Stromal cell of bone marrow (primary cell): ENCODE results near the gene MIA2.
A peak's percentile ranks its signal among the peaks of the same experiment; 100 is the strongest.

Source experiments
- DNase-seq: peaks from one replicate; pipeline ENCODE4 v3.0.0-alpha.2; 2012; ENCODE audit warnings: low read depth

MIA2 gene

DNA sequence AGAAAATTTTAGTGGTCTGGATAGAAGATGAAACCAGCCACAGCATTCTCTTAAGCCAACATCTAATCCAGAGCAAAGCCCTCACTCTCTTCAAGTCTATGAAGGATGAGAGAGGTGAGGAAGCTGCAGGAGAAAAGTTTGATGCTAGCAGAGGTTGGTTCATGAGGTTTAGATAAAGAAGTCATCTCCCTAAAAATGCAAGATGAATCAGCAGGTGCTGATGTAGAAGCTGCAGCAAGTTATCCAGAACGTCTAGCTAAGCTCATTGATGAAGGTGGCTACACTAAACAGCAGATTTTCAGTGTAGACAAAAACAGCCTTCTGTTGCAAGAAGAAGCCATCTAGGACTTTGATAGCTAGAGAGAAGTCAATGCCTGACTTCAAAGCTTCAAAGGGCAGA is 150.0 kb downstream of the MIA2 start:
- DNase-seq: no peak

DNA sequence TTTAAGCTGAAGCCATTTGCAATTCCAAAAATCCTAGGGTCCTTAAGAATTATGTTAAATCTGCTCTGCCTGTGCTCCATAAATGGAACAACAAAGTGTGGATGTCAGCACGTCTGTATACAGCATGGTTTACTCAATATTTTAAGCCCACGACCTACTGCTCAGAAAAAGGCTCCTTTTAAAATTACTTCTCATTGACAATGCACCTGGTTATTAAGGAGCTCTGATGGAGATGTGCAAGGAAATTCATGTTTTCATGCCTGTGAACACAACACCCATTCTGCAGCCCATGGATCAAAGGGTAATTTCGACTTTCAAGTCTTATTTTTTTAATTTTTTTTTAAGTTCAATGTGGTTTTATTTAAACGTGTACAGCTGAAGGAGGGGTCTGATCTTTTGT is 150.5 kb downstream of the MIA2 start:
- no peak for DNase-seq

DNA sequence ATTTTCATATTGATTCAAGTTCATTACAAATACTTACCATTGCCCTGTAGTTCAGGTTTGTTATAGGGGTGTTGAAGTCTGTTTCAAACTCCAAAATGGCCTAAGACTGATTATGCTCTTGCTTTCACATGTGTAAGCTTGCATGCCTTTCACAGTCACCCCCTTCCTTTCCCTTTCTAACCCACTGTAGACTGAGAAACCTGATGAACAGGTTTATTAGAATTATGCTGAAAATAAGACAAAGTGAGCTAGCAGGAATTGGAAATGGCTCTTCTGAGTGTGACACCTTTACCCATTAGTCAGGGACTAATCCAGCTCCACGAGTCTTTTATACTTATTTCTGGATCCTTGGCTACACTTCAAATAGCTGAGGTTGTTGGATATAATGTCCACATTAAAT is 159.6 kb downstream of the MIA2 start:
- DNase-seq: no peak

DNA sequence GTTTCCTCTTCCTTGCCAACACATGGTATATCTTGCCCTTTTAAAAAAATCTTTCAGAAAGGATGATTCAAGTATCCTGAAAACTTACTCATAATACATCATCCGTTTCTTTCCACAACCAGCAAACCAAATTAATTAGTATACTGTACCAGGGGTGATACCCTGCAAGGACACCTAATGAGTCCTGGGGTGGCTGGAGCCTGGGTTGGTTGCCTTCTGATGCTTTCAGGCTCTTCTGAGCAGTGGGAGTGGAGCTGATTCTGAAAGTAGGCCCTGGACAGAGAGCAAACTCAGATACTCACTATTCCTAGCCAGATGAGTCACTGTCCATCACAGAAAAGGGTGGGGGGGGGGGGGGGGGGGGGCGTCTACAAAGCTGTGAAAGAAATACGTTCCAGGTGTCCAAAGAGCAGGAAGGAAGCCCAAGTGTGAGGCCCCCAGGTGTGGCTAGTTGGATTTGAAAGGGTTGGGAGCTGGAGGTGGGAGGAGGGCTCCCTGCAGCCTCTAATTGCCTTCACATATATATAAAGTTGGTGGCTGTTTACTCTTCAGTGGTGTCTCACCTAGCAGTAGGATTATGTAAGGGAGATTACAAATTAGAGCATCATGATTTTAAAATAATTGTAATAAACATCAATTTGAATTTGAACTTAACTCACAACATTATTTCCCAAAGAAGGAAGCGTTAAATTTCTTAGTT is 162.0 kb downstream of the MIA2 start:
- DNase-seq: no peak

DNA sequence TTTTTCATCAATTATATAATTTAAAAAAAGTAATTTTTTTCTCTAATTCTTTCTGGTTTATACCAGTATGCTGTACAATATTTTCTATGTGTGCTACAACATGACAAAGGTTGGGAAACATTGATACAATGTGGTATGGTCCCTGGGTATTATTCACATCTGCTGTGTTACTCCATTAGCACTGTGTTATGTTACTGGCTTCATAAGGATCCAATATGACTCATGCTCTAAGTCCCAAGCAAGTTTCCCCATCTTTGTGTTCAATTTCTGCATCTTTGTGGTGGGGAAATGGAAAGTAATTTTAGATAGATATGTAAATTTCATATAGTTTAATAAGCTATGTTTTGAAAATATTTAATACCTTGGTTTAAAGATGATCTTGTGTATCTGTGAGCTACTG is 162.7 kb downstream of the MIA2 start:
- DNase-seq: no peak

DNA sequence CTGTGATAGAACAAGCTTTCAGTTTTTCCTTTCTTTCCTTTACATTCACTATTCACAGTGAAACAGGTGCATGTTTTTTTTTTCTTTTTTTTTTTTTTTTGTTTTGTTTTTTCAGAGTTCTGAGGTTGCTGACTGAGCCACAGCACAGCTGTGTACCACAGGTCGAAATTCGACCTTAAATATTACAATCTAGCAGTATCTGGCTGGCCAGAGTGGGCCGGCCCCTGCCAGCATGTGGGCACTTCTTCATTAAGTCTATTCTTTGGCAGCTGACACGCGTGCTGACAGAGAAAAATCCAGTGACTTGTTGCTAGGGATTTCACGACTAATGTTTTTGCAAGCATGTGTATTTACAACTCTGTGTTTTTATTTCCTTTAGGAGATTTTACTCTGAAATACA is 164.7 kb downstream of the MIA2 start:
- DNase-seq: no peak

DNA sequence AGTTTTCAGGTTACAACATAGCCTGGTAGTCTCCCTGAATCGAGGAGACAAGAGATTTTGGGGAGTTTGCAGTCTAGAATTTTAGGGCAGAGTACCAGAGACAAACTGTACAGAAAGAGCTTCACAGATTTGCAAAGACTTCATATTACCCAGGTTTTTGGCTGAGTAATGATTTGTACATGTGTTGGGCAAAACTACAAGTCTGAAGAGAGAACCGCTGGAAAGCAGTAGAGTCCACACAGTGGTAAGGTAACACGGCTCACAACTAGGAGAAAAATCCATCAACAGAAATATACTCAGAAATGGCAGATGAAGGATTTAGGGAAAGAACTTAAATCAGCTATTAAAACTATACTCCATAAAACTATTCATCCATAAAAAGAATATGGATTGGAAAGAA is 172.8 kb downstream of the MIA2 start:
- no peak for DNase-seq

DNA sequence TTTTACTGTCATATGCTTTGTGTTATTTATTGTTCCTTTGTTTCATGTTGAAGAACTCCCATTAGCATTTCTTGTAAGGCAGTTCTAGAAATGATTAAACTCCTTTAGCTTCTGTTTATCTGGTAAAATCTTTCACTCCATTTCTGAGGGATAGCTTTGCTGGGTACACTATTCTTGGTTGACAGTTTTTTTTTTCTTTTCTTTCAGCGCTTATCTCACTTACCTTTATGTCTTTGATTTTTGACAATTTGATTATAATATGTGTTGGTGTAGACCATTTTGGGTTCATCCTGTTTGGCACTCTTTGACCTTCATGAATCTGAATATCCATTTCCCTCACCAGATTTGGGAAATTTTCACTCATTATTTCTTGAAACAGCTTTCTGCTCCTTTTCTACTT is 182.4 kb downstream of the MIA2 start:
- no peak for DNase-seq

DNA sequence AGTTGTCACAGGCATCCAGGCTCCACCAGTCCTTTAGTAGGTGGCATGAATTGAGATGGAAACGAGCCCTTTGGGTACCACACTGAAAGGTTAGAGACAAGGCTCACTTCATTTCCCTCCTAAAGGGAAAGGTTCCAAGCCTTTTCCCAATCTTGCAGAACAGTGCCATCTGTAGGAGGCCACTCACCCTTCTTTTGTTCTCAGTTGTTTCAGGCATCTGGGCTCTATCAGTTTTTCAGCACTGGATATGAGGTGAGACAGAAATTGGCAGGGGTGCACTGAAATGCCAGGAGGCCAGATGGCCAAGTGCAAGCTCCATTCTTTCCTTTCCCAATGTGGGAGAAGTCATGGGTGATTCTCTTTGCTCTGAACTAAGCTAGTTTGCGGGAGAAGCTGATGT is 183.3 kb downstream of the MIA2 start:
- DNase-seq: no peak

DNA sequence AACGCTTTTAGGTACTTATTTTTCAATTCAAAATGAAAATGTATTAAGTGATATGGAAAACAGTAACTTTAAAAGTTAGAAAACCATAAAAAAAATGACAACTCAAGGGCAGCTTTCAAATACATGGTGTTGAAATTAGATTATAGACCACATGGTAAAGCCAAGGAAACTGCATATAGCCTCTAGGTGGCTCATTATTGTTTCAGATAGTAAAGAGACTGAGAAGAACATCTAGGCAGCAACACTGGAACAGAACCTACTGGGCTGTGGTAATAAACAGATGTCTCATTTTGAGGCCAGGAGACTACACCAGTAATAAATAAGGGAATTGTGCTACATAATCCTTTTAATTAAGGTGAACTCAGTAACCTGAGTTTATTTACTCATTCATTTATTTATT is 185.6 kb downstream of the MIA2 start:
- DNase-seq: no peak

DNA sequence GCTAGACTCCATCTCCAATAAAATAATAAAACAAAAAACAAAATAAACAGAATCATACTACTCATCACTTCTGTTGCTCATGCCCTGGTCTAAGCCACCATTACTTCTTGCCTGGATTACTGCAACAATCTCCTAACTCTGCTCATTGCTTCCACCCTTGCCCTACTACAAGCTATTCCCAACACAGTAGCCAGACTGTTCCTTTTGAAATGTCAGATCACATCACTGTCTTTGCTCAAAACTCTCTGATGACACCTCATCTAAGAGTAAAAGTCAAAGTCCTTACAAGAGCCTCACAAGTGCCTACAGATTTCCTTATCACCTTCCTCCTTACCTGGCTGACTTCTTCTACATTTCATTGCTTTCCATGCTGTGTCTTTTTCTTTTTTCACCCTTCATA is 188.5 kb downstream of the MIA2 start:
- no peak for DNase-seq

DNA sequence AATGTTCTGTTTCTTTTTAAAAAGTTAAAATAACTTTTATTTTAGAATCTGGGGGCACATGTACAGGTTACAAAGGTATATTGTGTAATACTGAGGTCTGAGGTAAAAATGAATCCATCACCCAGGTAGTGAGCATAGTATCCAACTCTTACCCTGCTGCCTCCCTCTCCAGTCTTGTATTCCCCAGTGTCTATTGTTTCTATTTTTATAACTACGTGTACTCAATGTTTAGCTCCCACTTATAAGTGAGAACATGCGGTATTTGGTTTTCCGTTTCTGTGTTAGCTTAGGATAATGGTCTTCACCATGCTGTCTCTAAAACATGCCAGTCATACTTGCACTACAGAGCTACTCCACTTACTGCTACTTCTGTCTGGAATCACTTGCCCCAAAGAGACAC is 190.1 kb downstream of the MIA2 start:
- no peak for DNase-seq

DNA sequence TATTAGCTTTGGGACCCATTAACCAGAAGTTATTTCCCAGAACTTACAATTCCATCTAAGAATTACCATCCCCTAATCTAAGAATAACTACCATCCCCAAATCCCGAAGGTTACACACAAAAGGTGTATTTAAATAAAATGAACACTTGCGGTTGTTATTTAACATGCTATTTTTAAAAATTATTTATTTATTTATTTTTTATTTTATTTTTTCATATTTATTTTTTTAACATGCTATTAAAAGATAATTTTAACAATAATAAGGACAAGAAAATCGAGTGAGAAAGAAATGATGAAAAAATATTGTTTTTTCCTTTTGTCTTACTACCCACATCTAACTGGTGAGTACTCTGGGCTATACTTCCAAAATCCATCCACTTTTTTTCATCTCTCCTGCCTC is 192.2 kb downstream of the MIA2 start:
- DNase-seq: no peak

DNA sequence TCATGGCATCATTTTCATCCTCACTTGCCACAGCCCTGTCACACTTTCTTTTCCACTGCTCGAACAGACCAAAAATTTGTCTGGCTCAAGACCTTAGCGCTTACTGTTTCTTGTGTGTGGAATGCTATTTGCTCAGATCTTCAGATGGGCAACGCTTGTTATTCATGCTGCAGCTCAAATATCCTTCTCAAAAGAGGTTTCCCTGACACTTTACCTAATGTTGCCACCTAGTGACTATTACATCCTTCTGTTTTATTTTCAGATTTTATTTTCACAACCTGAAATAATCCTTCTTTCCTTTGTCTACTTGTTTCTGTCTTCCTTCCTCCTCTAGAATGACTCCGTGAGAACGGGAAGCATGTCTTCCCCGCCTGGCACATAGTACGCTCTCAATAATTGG is 192.9 kb downstream of the MIA2 start:
- DNase-seq: peak; percentile 48

DNA sequence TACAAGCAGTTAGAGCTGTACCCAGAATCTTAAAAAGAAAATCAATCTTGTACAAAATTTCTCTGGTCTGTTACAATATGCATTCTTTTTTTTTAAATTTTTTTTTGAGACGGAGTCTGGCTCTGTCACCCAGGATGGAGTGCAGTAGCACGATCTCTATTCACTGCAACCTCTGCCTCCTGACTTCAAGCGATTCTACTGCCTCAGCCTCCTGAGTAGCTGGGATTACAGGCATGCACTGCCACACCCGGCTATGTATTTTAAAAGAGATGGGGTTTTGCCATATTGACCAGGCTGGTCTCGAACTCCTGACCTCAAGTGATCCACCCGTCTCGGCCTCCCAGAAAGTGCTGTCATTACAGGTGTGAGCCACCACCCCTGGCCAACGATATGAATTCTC is 194.4 kb downstream of the MIA2 start:
- DNase-seq: no peak

DNA sequence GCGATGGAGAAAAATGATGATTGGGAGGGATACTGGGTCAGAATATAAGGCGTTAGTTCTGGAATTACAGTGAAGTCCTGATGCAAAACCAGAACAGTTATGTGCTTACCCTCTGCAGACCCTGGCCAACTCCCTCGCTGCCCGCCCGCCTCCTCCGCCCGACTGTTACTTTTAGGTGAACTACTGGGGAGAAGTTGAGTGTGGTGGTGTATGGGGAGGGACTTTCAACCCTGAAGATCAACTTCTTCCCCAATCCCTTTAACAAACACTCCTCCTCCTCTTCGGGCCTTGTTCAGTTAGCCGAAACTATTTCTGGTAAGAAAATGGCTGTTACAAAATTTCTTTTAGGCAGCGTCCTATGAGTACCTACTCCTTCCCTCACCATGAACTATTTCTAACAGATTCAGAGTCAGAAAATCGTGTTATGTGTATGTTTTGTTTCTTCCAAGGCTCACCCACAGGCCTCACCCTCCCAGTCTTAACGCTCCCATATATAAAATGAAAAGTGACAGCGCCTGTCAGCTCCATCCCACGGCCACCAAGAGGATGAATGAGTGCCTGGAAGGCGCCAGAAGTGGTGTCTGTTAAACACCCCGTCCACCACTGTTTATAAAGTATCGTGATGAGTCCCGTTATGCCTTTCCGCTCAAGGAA is 197.2 kb downstream of the MIA2 start:
- DNase-seq: no peak

DNA sequence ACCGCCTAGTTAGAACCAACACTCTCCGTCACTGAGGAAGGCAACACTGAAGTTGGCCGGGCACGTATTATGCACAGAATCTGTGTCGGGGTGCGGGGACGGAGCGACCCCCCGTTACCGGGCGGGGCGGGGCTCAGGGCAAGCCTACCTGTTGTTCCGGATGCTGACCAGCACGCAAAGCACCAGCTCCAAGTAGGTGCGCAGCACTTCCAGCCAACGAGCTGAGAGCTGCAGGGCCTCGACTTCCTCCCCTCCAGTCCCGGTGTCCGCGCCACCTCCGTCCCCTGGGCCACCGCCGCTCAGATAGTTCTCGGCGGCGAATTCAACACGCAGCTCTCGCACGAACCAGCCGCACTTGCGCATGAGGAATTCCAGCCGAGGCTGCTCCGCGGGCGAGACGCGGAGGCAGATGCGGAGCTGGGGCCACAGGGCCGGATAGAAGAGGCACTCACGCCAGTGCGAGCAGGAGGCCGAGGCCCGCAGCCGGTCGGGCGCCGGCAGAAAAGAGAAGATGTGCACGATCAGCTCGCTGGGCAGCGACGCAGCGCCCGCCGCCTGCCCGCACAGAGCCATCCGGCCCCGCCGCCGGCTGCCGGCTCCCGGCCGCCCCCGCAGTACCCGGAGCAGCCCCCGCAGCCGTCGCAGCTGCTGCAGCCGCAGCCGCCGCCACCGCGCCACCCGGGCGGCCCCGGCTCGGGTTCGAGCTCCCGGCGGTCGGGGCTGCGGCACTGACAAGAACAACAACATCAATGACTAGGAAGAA is 197.9 kb downstream of the MIA2 start:
- DNase-seq: no peak

DNA sequence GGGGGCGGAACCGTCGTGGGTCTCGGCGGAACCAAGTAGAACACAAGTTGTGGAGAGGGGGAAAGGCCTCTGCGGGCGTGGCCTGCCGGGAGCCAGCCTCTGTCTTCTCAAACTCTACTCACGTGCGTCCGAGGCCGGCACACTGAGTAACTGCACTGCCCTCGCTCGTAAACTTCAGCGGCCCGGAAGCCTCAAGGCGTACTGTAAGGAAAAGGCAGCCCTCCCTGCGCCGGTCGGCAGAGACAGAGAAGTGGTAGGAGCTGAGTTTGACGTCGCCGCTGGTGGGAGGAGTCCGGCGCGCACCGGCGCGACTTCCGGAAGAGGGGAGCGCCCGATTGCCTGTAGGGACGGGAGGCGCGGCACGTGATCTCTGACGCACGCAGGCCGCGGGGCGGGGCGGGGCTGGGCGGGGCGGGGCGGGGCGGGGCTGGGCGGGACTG is 198.5 kb downstream of the MIA2 start, which contains the start of gene FBXO33:
TSS of gene FBXO33 (minus strand) at position 255 of the 440 bp plus-strand sequence. CDS start 271 bp downstream, outside the sequence.
- peak; percentile 90 for DNase-seq

DNA sequence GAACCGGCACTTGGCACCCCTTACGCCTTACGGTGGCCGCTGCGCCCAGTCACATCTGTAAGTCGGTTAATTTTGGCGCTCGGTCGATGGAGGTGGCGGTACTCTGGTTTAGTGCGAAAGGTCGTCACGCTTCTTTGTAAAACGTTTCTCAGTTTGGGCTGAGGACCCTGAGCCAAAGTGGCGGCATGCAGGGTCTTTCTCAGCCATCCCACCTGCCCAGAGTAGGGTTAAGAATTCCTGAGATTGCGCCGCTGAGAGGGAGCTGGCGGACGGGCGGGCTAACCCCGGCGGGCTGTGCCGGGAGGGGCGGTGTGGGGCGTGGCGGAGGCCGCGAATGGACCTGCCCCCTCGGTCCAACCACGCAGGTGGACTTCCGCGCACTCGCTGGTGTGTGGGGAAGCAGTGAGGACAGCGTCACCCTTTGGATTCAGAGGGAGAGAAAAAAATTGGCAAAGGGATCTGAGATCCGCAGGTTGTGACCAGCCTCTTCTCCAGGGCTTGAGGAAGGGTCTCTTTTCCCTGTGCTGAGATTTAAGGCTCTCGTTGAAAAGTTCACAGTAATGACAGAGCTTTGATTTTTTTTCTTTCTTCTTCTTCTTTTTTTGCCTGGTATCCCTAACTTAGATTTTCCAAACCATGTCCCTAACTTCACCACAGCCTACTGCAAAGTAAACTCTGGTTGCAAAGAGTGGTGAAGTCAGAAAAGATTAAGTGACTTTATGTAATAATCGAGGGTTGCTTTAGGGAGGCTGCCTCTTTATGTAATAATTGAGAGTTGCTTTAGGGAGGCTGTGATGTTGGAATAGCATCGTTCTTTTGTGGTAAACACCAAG is 199.1 kb downstream of the MIA2 start:
- peak; percentile 50 for DNase-seq

DNA sequence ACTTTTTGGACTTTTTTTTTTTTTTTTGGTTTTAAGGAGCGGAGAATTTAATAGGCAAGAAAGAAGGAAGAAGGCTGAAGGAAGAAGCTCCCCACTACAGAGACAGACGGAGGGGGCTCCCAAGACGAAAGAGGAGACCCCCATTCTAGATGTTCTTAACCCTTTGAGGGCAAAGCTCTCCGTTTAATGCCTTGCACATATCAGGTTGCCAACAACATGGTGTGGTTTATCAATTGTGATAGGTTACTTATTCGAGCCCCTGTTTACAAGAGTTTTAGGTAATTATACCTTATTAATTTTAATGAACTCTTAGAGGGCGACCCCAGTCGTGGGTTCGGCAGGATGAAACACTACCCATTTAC is 199.7 kb downstream of the MIA2 start:
- DNase-seq: no peak

DNA sequence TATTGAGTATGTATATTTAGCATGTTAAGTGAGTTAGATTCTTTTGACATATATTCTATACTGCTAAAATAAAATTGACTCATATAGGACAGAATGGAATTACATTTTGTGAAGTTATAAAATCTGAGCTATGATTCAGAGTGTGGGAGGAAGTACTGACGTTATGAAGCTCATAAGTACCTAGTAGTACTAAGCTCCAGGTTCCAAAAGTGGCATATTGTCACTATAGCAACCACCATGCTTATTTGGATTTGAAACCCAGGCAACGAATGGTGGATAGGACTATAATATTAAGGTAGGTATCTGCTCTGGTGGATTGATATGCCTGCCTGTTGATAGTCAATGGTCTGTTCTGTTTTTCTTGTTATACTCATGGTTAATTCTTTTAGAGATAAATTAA is 200.7 kb downstream of the MIA2 start:
- DNase-seq: no peak

DNA sequence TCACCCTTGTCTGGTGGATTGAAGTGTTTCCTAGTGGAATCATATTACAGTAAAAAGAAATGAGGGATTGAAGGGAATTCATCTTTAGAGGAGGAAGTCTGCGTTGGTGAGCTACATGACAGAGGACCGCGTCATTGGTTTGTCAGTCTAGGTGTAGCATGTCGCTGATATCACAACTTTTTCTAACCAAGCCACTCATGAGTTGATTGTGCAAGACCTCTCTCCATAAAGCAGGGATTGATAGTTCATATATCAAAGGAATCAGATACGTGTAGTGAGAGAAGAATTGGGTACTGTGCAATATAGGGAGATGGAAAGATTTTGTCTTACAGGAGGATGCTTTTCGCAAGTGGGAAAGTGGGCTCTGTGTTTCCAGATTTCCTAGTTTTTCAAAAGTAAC is 201.5 kb downstream of the MIA2 start:
- DNase-seq: no peak
